SIG-M5 treated with dmso at 0.1 percent for 504 hours (cell line): ENCODE data around the gene NSD2.
"Not testable (repeated sequence)": the region's sequence is repeated elsewhere in the genome, so short reads cannot be mapped to it uniquely, and the experiment has no call there.

Experiments used
- DNase-seq: peaks from one replicate; lab custom pipeline; 2025; ENCODE audit not compliant: unreplicated experiment; lab: John Stamatoyannopoulos, UW

NSD2 gene

GRCh38 chr4:1996866-1997611 lies 125.8 kb downstream of the NSD2 start:
- DNase-seq = no peak

- no peak for DNase-seq
Measured at GRCh38 chr4:1997712-1998111, 126.5 kb downstream of the NSD2 start.

- DNase-seq = no peak
Measured at GRCh38 chr4:1998296-1998695, 127.1 kb downstream of the NSD2 start.

- not testable (repeated sequence) for DNase-seq
Measured at GRCh38 chr4:1999308-1999707, 128.1 kb downstream of the NSD2 start.

GRCh38 chr4:2003361-2003760 lies 132.2 kb downstream of the NSD2 start:
- DNase-seq = not testable (repeated sequence)

- DNase-seq = no peak
Measured at GRCh38 chr4:2006367-2006766, 135.2 kb downstream of the NSD2 start.

- DNase-seq = no peak
Measured at GRCh38 chr4:2006956-2007653, 135.9 kb downstream of the NSD2 start.

- DNase-seq = no peak
Measured at GRCh38 chr4:2007804-2008670, 136.8 kb downstream of the NSD2 start.

- DNase-seq = no peak
Measured at GRCh38 chr4:2008671-2008920, 137.4 kb downstream of the NSD2 start.

GRCh38 chr4:2008921-2009650 lies 137.9 kb downstream of the NSD2 start, which contains the start of gene NELFA:
NELFA (minus strand) TSS chr4:2008974; CDS start chr4:2008959, 15 bp downstream.
- DNase-seq = peak; percentile 76

GRCh38 chr4:2009651-2010233 lies 138.5 kb downstream of the NSD2 start:
- peak; percentile 67 for DNase-seq

GRCh38 chr4:2011583-2011982 lies 140.4 kb downstream of the NSD2 start:
- DNase-seq = peak; percentile 64

GRCh38 chr4:2015008-2015407 lies 143.8 kb downstream of the NSD2 start:
- no peak for DNase-seq

- DNase-seq = not testable (repeated sequence)
Measured at GRCh38 chr4:2021358-2022018, 150.3 kb downstream of the NSD2 start.

GRCh38 chr4:2024683-2025082 lies 153.5 kb downstream of the NSD2 start:
- no peak for DNase-seq

GRCh38 chr4:2025817-2026216 lies 154.6 kb downstream of the NSD2 start:
- no peak for DNase-seq

- not testable (repeated sequence) for DNase-seq
Measured at GRCh38 chr4:2027120-2027519, 155.9 kb downstream of the NSD2 start.

- not testable (repeated sequence) for DNase-seq
Measured at GRCh38 chr4:2031161-2031560, 160.0 kb downstream of the NSD2 start.
